Heart left ventricle (tissue), 13 donors: ENCODE measurements around the gene C20orf96.

ENCODE experiments used
- CTCF ChIP-seq, 12 donors: fragments of 200-600 bp; sonication (generic) in 4 of 12; IDR thresholded peaks; one replicate each; pipeline versions ENCODE4 v1.5.0 to v1.8.0; 2018 to 2022; ENCODE audit warnings: antibody characterized with exemption in 12 of 12, mild to moderate bottlenecking in 5 of 12
- POLR2A ChIP-seq, 2 donors: fragments of 450-650 bp; IDR thresholded peaks; one replicate each; pipeline ENCODE4 v1.6.1; 2017; ENCODE audit warnings: antibody characterized with exemption in 2 of 2, mild to moderate bottlenecking in 2 of 2, moderate library complexity in 2 of 2
- donor health status: ischemic (EF 13 %, LVEDD 7.1; RV severe dilation, severe dysfunction).
- donor health status: DM: no; HTN: yes; CAD: no.
- donor health status: DM: no; HTN: no; CAD: no.
- donor health status: ischemic (EF 25% LVEDD 6.9; RV normal size, moderate dysfunction).
- donor health status: ischemic (EF 25% LVEDD 5.7; RV mildly dilated, moderate dysfunction).
- donor health status: ischemic (EF 35%, LVEDD 5.7; RV mildly dilated, moderate dysfunction).
- donor health status: nonischemic (EF 11% LVEDD 7.7; RV severe dilation, severe dysfunction).
- donor health status: DM: yes; HTN: yes; CAD: no.
- donor health status: PGD.
- donor health status: ischemic (EF 29% LVEDD 5.4; RV normal size, mild dysfunction).
- donor health status: nonischemic (EF 23%, LVEDD 6.1; RV moderate dilation, normal function).

GRCh38 chr20:328975-329695 is 38.6 kb upstream of the C20orf96 start:
- TF ChIP-seq CTCF (IDR thresholded peaks at IDR 0.05) (no peak), POLR2A (IDR thresholded peaks at IDR 0.05) (no peak)
